Smooth muscle cell (in vitro differentiated cells): Measurements from ENCODE around the gene PLEKHO2. TPM values are rescaled to one million over a fixed set of nuclear protein-coding genes. Genes with fewer than 3 reads are reported as not detected.

Experiments
- DNase-seq: peaks from one replicate; lab custom pipeline; 2025; ENCODE audit not compliant: unreplicated experiment; lab: John Stamatoyannopoulos, UW
- H2AFZ ChIP-seq: fragments of 200-600 bp; sonication (generic); 2 replicates; pipeline ENCODE4 v1.6.0; 2016; ENCODE audit warnings: antibody characterized with exemption, low read depth, mild to moderate bottlenecking
- H3F3A ChIP-seq: fragments of 200-600 bp; sonication (generic); 2 replicates; pipeline ENCODE4 v1.6.0; 2017; ENCODE audit warnings: antibody characterized with exemption, low read depth
- H3K27ac ChIP-seq: fragments of 200-600 bp; sonication (generic); 2 replicates; pipeline ENCODE4 v1.5.1; 2016; ENCODE audit warnings: low read depth, mild to moderate bottlenecking
- H3K27me3 ChIP-seq: fragments of 200-600 bp; sonication (generic); 2 replicates; pipeline ENCODE4 v1.6.1; 2016; ENCODE audit warnings: low read depth, mild to moderate bottlenecking
- H3K36me3 ChIP-seq: fragments of 200-600 bp; sonication (generic); 2 replicates; pipeline ENCODE4 v1.5.1; 2016; ENCODE audit warnings: low read depth
- H3K4me1 ChIP-seq: fragments of 200-600 bp; sonication (generic); 2 replicates; pipeline ENCODE4 v1.5.1; 2016; ENCODE audit warnings: low read depth
- H3K4me2 ChIP-seq: fragments of 200-600 bp; sonication (generic); 2 replicates; pipeline ENCODE4 v1.6.0; 2016; ENCODE audit warnings: mild to moderate bottlenecking
- H3K4me3 ChIP-seq: fragments of 200-600 bp; sonication (generic); 2 replicates; pipeline ENCODE4 v1.5.1; 2016; ENCODE audit warnings: mild to moderate bottlenecking
- H3K79me2 ChIP-seq: fragments of 200-600 bp; sonication (generic); 2 replicates; pipeline ENCODE4 v1.6.0; 2016; ENCODE audit warnings: low read depth, mild to moderate bottlenecking
- H3K9ac ChIP-seq: fragments of 200-600 bp; sonication (generic); 2 replicates; pipeline ENCODE4 v1.6.0; 2016; ENCODE audit warnings: low read depth
- H3K9me3 ChIP-seq: fragments of 200-600 bp; sonication (generic); replicated peaks from 2 replicates; pipeline ENCODE4 v1.5.1; 2016; ENCODE audit warnings: low read depth
- H4K20me1 ChIP-seq: fragments of 200-600 bp; sonication (generic); 2 replicates; pipeline ENCODE4 v1.6.0; 2016; ENCODE audit warnings: low read depth
- CTCF ChIP-seq: fragments of 200-600 bp; sonication (generic); IDR thresholded peaks from 2 replicates; pipeline ENCODE4 v1.5.1; 2017; ENCODE audit warnings: borderline replicate concordance, mild to moderate bottlenecking, antibody characterized with exemption; ENCODE audit not compliant: insufficient read depth, poor library complexity, severe bottlenecking
- WGBS: methylation state at CpG from one replicate; pipeline ENCODE4 v1.1.7; 2016; ENCODE audit warnings: low lambda C conversion rate; 5-methylcytosine and 5-hydroxymethylcytosine counted together
- polyA plus RNA-seq: library from polyadenylated mRNA; unstranded; fragments of >200 nt; fragmentation: Nextera tagmentation; extraction: Ambion mirVana; gene quantifications from 2 replicates; pipeline ENCODE4 v1.2.1, GENCODE V29; 2016
- total RNA-seq: library from RNA; depleted of rRNA; stranded (reverse); fragments of >200 nt; gene quantifications from 2 replicates; pipeline ENCODE4 v1.2.3, GENCODE V29; 2014

Gene PLEKHO2
- total and polyA plus RNA-seq, 2 experiments from 2014 or later: 7.9 to 16.3 TPM

GRCh38 chr15:64828985-64829384, 12.7 kb upstream of the PLEKHO2 start:
- Histone ChIP-seq H3K27me3 (no peaks in the 10 kb centered on the region), H3K9me3 (no peaks in the 10 kb centered on the region), H3F3A (no peaks in the 10 kb centered on the region), H2AFZ (no peak overlapping the region), H3K27ac (no peak overlapping the region), H3K36me3 (no peaks in the 10 kb centered on the region), H3K4me2 (no peak overlapping the region), H3K9ac (no peak overlapping the region), H3K79me2 (no peaks in the 10 kb centered on the region), H3K4me3 (no peak overlapping the region), H4K20me1 (no peaks in the 10 kb centered on the region), H3K4me1 (peaks cover 8% of the 10 kb centered on the region)
- no peak for DNase-seq
- 88% methylated on average over 5 of the region's 5 CpGs for WGBS
- TF ChIP-seq CTCF: no peak

GRCh38 chr15:64833690-64834089, 8.0 kb upstream of the PLEKHO2 start:
- Histone ChIP-seq H3F3A (no peaks in the 10 kb centered on the region), H3K4me2 (no peak overlapping the region), H2AFZ (no peak overlapping the region), H3K79me2 (no peaks in the 10 kb centered on the region), H3K9me3 (no peaks in the 10 kb centered on the region), H3K4me1 (no peaks in the 10 kb centered on the region), H3K4me3 (no peak overlapping the region), H3K9ac (no peak overlapping the region), H3K27me3 (no peaks in the 10 kb centered on the region), H3K27ac (no peak overlapping the region), H3K36me3 (no peaks in the 10 kb centered on the region), H4K20me1 (no peaks in the 10 kb centered on the region)
- 100% methylated on average over 4 of the region's 4 CpGs for WGBS
- TF ChIP-seq CTCF: no peak
- DNase-seq: no peak

- H3K4me1 ChIP-seq: peaks cover 9% of the 10 kb centered on the region
- 69% methylated on average over 14 of the region's 14 CpGs for WGBS
- DNase-seq: no peak
- H3K9ac ChIP-seq: no peak overlapping the region
- H3K4me3 ChIP-seq: no peak overlapping the region
- H3K27me3 ChIP-seq: no peaks in the 10 kb centered on the region
- no peaks in the 10 kb centered on the region for H3K79me2 ChIP-seq
- TF ChIP-seq CTCF: peak; percentile 7
- no peaks in the 10 kb centered on the region for H3F3A ChIP-seq
- no peaks in the 10 kb centered on the region for H4K20me1 ChIP-seq
- H3K4me2 ChIP-seq: peak overlapping the region; percentile 45
- peak overlapping the region; percentile 82 for H2AFZ ChIP-seq
- no peaks in the 10 kb centered on the region for H3K9me3 ChIP-seq
- no peaks in the 10 kb centered on the region for H3K36me3 ChIP-seq
- no peak overlapping the region for H3K27ac ChIP-seq
Measured at GRCh38 chr15:64836023-64836536, 5.6 kb upstream of the PLEKHO2 start.

DNA sequence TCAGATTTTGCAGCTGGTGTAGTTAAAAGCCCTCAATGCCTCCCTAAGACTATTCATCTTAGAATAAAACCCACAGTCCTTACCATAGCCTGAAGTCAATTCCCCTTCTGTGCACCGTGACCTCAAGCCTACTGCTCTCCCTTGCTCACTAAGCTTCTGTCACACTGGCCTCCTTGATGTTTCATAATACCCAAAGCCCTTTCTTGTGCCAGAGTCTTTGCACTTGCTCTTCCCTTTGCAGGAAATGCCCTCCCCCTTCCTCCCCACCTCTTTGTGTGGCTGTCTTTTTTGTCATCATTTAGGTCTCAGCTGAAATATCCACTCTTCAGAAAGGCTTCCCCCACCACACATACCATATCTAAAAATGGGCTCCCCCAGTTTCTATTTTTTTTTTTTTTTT, 4.2 kb upstream of the PLEKHO2 start:
- Histone ChIP-seq H3K4me2 (no peak overlapping the region), H4K20me1 (peaks cover 1% of the 10 kb centered on the region), H2AFZ (no peak overlapping the region), H3K79me2 (peaks cover 8% of the 10 kb centered on the region), H3K4me3 (no peak overlapping the region), H3K9ac (no peak overlapping the region), H3K36me3 (no peaks in the 10 kb centered on the region), H3K27me3 (no peaks in the 10 kb centered on the region), H3K27ac (no peak overlapping the region), H3F3A (no peaks in the 10 kb centered on the region), H3K9me3 (no peaks in the 10 kb centered on the region), H3K4me1 (peaks cover 9% of the 10 kb centered on the region)
- 92% methylated on average over 1 of the region's 1 CpG for WGBS
- TF ChIP-seq CTCF: no peak
- no peak for DNase-seq
